ENCODE measurements around the gene SLIRP. TPM values are rescaled to one million over a fixed set of nuclear protein-coding genes. Genes with fewer than 3 reads are reported as not detected.
"Not testable (repeated sequence)": the region's sequence is repeated elsewhere in the genome, so short reads cannot be mapped to it uniquely, and the experiment has no call there.

Gene SLIRP
- total RNA-seq, 1 donor from 2014 or later, result 200 TPM

DNA sequence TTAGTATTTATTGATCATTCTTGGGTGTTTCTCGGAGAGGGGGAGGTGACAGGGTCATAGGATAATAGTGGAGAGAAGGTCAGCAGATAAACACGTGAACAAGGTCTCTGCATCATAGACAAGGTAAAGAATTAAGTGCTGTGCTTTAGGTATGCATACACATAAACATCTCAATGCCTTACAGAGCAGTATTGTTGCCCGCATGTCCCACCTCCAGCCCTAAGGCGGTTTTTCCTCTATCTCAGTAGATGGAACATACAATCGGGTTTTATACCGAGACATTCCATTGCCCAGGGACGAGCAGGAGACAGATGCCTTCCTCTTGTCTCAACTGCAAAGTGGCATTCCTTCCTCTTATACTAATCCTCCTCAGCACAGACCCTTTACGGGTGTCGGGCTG, 46.3 kb upstream of the SLIRP start:
- FAIRE-seq; H3K4me3 ChIP-seq (ENCODE audit: insufficient read depth, low read depth, low read length); H3K27me3 ChIP-seq (ENCODE audit: insufficient read depth, low read length); H3K9me3 ChIP-seq (ENCODE audit: insufficient read depth, low read depth, low read length); H3K9ac ChIP-seq (ENCODE audit: low read length); H3K27me3 Mint-ChIP-seq (ENCODE audit: low read depth, unreplicated experiment); H3K4me2 ChIP-seq (ENCODE audit: low read length); H4K20me1 ChIP-seq (ENCODE audit: insufficient read depth, low read length); H2AFZ ChIP-seq (ENCODE audit: low read depth, low read length); H3K79me2 ChIP-seq (ENCODE audit: insufficient read depth, low read length); H3K27ac Mint-ChIP-seq (ENCODE audit: unreplicated experiment); DNase-seq (ENCODE audit: low read depth); H3K27ac ChIP-seq (ENCODE audit: low read depth, low read length); H3K36me3 Mint-ChIP-seq (ENCODE audit: low read depth, unreplicated experiment); H3K4me3 Mint-ChIP-seq (ENCODE audit: unreplicated experiment); H3K36me3 ChIP-seq (ENCODE audit: insufficient read depth, low read length); H3K4me1 ChIP-seq (ENCODE audit: insufficient read depth, low read length); H3K4me1 Mint-ChIP-seq (ENCODE audit: low read depth, unreplicated experiment); H3K9me3 Mint-ChIP-seq (ENCODE audit: unreplicated experiment): not testable (repeated sequence)

DNA sequence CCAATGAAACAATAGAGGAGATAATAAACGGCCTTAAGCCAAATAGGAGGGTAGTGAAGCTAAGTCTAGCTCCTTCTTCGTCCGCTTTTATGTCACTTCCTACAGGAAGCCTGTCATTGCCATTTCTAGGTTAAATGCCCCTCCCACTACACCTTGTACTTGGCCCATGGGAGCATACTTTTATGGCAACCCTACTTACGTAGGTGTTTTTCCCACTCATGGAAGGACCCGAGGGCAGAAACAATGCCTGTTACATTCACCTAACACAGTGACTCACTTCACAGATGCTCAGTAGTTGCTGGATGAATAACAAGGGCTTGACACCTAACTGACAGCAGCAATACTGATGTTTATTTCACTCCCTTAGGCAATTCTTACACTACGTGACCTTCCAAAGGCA, 44.6 kb upstream of the SLIRP start:
- FAIRE-seq (no peak), DNase-seq (ENCODE audit: low read depth) (peak; percentile 50)
- Mint-ChIP-seq H3K9me3 (ENCODE audit: unreplicated experiment) (no peaks in the 10 kb centered on the region), H3K27ac (ENCODE audit: unreplicated experiment) (no peak overlapping the region), H3K4me3 (ENCODE audit: unreplicated experiment) (no peak overlapping the region), H3K27me3 (ENCODE audit: low read depth, unreplicated experiment) (no peaks in the 10 kb centered on the region), H3K4me1 (ENCODE audit: low read depth, unreplicated experiment) (peaks cover 5% of the 10 kb centered on the region), H3K36me3 (ENCODE audit: low read depth, unreplicated experiment) (peaks cover 3% of the 10 kb centered on the region)
- Histone ChIP-seq H3K4me1 (ENCODE audit: insufficient read depth, low read length) (peaks cover 3% of the 10 kb centered on the region), H3K27me3 (ENCODE audit: insufficient read depth, low read length) (no peaks in the 10 kb centered on the region), H3K9me3 (ENCODE audit: insufficient read depth, low read depth, low read length) (no peaks in the 10 kb centered on the region), H3K4me3 (ENCODE audit: insufficient read depth, low read depth, low read length) (no peak overlapping the region), H2AFZ (ENCODE audit: low read depth, low read length) (no peak overlapping the region), H3K36me3 (ENCODE audit: insufficient read depth, low read length) (no peaks in the 10 kb centered on the region), H3K27ac (ENCODE audit: low read depth, low read length) (no peak overlapping the region), H3K4me2 (ENCODE audit: low read length) (no peak overlapping the region), H3K79me2 (ENCODE audit: insufficient read depth, low read length) (no peaks in the 10 kb centered on the region), H4K20me1 (ENCODE audit: insufficient read depth, low read length) (no peaks in the 10 kb centered on the region), H3K9ac (ENCODE audit: low read length) (no peak overlapping the region)
- TF ChIP-seq, protein P1, sequence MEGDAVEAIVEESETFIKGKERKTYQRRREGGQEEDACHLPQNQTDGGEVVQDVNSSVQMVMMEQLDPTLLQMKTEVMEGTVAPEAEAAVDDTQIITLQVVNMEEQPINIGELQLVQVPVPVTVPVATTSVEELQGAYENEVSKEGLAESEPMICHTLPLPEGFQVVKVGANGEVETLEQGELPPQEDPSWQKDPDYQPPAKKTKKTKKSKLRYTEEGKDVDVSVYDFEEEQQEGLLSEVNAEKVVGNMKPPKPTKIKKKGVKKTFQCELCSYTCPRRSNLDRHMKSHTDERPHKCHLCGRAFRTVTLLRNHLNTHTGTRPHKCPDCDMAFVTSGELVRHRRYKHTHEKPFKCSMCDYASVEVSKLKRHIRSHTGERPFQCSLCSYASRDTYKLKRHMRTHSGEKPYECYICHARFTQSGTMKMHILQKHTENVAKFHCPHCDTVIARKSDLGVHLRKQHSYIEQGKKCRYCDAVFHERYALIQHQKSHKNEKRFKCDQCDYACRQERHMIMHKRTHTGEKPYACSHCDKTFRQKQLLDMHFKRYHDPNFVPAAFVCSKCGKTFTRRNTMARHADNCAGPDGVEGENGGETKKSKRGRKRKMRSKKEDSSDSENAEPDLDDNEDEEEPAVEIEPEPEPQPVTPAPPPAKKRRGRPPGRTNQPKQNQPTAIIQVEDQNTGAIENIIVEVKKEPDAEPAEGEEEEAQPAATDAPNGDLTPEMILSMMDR (IDR thresholded peaks at IDR 0.05; ENCODE audit: insufficient read depth, low read depth, low read length), result no peak
- TF ChIP-seq EZH2 (IDR thresholded peaks at IDR 0.05; ENCODE audit: insufficient read depth, low read length), result no peak

DNA sequence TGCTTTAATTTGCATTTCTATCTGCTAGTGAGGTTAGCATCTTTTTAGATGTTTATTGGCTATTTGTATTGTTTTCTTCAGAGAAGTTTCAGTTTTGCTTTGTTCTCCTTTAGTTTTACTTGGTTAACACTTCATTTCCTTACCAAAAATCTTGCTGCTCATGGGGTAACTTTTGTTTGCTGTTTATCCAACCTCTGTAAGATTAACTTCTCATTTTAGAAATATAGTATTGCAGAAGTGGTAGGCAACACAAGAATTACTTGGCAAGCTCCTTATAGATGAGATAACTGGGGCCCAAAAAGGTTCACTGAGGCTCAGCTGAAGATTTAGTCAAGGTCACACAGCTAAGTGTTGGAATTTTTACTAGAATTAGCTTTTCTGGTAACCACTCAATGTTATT, 40.6 kb upstream of the SLIRP start:
- H2AFZ ChIP-seq (ENCODE audit: low read depth, low read length), result no peak overlapping the region
- TF ChIP-seq EZH2 (IDR thresholded peaks at IDR 0.05; ENCODE audit: insufficient read depth, low read length), result no peak
- TF ChIP-seq, protein P1 (IDR thresholded peaks at IDR 0.05; ENCODE audit: insufficient read depth, low read depth, low read length), result no peak

More for the DNA sequence above, 40.6 kb upstream of the SLIRP start:
- H3K4me1 Mint-ChIP-seq (ENCODE audit: low read depth, unreplicated experiment), result peaks cover 5% of the 10 kb centered on the region
- no peaks in the 10 kb centered on the region for H3K9me3 Mint-ChIP-seq (ENCODE audit: unreplicated experiment)
- Histone ChIP-seq H3K4me3 (ENCODE audit: insufficient read depth, low read depth, low read length) (no peak overlapping the region), H3K27ac (ENCODE audit: low read depth, low read length) (no peak overlapping the region), H3K79me2 (ENCODE audit: insufficient read depth, low read length) (no peaks in the 10 kb centered on the region), H3K4me1 (ENCODE audit: insufficient read depth, low read length) (no peaks in the 10 kb centered on the region), H4K20me1 (ENCODE audit: insufficient read depth, low read length) (no peaks in the 10 kb centered on the region), H3K36me3 (ENCODE audit: insufficient read depth, low read length) (no peaks in the 10 kb centered on the region), H3K9ac (ENCODE audit: low read length) (no peak overlapping the region), H3K9me3 (ENCODE audit: insufficient read depth, low read depth, low read length) (no peaks in the 10 kb centered on the region), H3K4me2 (ENCODE audit: low read length) (no peak overlapping the region), H3K27me3 (ENCODE audit: insufficient read depth, low read length) (no peaks in the 10 kb centered on the region)
- no peaks in the 10 kb centered on the region for H3K27me3 Mint-ChIP-seq (ENCODE audit: low read depth, unreplicated experiment)
- H3K27ac Mint-ChIP-seq (ENCODE audit: unreplicated experiment), result no peak overlapping the region
- FAIRE-seq (no peak), DNase-seq (ENCODE audit: low read depth) (no peak)
- no peak overlapping the region for H3K4me3 Mint-ChIP-seq (ENCODE audit: unreplicated experiment)
- no peaks in the 10 kb centered on the region for H3K36me3 Mint-ChIP-seq (ENCODE audit: low read depth, unreplicated experiment)
